AG20443 (cell line): ENCODE results near the gene RHOU.
"Not testable (repeated sequence)": the region's sequence is repeated elsewhere in the genome, so short reads cannot be mapped to it uniquely, and the experiment has no call there.

Source experiments
- DNase-seq: peaks from one replicate; pipeline ENCODE4 v3.0.0; 2012; ENCODE audit warnings: low spot score, mixed read lengths

Gene RHOU

DNA sequence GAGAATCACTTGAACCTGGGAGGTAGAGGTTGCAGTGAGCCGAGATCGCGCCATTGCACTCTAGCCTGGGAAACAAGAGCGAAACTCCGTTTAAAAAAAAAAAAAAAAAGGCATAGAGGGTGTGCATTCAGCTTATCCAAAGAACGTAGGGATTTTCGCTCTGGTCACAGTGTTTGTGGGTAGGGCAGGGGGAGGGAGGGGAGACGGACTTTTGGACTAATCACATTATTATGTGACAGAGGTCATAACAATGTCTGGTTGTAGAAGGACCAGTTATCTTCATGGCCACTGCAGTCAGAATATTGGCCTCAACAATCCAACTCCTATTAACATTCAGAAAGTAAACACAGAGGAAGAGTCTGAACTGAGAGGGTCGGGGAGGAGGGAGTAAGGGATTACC, 25.7 kb downstream of the RHOU start:
- DNase-seq = no peak

DNA sequence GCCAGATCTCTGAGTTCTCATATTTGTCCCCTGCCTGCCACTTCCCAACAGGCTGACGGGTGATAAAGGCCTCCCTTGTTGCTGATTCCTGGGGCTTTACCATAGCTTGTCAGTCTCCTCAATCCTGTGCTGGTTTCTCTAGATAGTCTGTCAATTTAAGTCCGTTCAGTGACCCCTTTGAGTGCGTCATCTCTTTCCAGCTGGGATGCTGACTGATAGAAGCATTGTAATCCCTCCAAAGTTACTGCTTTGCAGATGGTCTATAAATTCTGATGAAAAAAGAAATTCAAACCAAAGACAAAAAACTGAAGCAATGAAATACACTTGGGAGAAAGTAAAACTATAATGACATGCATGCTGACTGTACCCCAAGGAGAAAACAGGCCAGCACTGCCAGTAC, 28.3 kb downstream of the RHOU start:
- no peak for DNase-seq

DNA sequence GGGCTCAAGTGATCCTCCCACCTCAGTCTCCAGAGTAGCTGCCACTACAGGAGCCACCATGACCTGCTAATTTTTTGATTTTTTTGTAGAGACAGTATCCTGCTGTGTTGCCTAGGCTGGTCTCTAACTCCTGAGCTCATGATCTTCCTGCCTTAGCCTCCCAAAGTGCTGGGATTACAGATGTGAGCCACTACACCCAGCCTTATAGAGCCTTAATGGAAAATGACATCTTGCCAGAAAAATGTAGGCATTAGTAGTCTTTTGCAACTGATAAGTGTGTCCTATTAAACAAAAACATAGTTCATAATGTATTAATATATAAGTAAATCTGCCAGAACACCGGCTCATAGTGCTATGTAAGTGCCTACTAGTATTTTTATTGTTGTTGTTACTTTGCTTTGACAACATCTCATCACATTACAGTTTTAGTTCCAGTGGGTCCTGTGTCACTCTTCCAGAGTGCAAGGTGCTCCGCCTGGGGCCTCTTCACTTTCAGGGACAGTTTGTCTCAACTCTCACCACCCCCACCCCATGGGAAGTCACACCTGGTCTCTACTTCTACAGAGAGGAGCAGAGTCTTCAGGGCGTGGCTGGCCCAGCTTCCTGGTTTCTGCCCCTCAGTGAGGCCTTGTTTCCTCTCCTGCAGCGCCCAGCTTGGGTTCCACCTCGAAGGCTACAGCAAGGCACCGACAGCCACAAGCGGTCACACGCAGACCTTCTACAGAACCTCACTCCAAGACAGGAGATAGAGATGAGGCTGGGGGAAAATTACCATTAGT, 30.1 kb downstream of the RHOU start:
- no peak for DNase-seq

DNA sequence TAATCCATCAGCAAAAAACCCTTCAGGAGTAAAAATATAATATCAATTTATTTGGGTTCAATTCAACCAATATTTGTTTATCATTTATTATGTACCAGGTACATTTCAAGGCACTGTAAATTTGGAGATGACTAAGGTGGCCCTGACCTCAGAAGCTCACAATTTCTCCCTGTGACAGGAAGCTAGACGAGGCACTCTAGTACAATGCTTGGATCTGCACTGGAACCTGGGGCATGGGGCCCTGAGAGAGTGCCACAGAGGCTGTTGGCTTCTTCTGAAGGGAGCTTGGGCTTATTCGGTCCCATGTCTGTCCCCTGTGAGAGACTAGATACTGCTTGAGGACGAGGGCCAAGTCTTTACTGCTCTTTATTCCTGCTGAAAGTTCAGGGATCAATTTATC, 31.5 kb downstream of the RHOU start:
- DNase-seq = no peak

DNA sequence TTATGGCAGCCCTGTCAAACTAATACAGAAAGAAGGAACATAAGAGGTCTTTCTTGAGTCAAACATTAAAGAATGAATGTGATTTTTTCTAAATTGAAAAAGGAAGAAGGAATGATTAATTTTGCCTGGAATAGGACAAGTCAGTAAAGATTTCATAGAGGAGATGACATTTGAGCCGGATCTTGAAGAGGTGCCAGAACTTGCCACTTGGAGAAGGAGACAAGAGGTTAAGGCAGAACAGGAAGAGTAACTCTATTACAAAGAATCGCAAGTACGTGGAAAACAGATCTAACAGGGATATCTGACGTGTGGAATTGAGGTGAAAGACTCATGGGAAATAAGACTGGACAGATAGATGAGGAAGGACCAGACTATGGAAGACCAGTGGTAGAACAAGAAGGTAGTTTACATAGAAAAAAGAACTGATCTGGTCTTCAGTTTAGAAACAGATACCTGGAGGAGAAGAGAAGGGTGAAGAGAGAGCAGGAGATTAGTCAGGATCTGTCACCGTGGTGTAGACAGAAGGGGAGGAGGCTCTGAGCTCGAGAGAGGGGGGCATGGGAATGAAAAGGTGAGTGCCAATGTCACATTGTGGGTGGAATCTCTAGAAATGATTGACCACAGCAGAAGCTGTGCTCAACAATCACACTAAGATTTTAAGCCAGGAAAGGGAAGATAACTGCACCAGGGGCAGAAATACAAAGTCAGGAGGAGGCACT, 32.5 kb downstream of the RHOU start:
- no peak for DNase-seq

DNA sequence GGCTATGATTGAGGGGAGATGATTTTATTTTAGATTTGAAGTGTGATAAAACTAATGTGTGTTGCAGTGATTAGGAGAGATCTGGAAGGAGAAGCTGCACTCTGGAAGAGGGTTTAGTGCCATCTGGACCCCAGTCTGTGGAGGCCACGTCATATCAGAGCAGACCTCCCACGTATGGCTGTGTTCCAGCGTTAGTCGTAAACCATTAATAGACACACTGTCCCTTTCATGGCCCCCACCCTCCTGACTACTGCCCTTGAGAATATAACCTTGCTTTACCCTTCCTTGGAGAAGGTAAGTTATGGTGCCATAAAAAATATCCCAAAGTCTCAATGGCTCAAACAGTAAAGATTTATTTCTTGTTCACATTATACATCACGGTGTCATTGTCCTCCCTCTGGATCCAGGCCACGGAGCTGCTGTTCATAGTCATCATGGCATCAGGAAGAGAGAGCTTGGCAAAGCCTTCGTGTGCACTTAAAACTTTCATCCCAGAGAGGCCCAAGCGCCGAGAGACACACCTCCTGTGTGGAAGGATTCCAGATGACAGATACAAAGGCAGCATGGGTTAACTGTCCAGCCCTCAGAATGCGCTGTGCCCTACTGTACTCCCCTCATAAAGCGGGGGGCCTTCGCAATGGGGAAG, 33.2 kb downstream of the RHOU start:
- no peak for DNase-seq

DNA sequence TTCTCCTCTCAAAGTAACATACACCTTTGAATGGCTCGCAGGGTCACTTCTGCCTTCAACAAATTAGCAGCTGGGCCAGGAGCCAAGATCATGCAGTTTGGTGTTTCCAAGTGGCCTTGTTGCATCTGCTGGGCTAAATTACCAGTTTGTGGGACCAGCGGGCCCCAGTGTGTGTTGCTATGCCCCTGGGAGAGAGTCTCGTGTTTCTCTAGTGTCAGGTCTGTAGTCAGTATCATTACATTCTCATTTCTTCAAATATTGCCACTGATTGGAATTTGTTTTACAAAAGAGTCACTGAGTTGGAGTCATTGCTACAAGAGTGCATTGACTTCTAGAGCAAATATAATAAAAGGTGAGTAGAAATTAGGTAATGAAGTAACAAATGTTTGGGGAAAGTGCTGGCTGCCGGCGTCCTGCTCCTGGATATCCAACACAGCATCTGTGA, 35.5 kb downstream of the RHOU start:
- no peak for DNase-seq

DNA sequence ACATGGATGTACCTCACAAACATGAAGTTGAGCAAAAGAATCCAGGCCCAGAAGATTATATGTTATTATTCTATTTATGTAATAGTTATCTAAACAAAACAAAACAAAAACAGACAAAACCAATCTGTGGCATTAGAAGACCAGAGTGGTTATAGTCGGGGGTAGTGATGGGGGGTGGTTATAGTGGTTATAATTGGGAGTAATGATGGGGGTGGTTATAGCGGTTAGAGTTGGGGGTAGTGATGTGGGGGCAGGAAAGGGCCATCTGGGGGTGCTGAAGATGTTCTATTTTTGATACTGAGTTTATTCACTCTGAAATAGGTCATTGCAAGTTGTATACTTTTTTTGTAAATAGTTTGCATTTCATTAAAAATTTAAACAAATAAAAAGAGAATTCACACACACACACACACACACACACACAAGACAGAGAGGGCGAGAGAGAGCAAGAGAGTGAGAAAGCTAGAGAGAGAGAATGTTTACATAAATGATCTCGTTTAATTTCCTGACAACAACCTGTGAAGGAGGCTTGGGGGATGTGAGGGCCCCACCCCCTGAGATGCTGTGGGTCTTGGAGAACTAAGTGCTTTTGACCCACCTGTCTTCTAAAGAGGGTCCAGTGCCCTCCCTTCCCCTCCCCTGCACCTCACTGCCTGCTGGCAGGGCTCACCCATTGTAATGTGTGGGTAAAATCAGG, 37.4 kb downstream of the RHOU start:
- DNase-seq = no peak

DNA sequence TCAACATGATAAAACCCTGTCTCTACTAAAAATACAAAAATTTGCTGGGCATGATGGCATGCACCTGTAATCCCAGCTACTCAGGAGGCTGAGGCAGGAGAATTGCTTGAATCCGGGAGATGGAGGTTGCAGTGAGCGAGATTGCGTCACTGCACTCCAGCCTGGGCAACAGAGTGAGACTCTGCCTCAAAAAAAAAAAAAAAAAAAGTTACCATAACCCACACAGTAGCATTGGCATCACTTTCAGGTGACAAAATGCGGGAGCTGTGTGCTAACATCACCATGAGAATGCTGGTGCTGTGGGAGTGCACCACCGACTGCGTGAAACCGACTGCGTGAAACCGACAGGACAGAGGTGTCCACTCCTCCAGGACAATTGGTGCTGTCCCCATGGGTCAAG, 40.7 kb downstream of the RHOU start:
- not testable (repeated sequence) for DNase-seq

DNA sequence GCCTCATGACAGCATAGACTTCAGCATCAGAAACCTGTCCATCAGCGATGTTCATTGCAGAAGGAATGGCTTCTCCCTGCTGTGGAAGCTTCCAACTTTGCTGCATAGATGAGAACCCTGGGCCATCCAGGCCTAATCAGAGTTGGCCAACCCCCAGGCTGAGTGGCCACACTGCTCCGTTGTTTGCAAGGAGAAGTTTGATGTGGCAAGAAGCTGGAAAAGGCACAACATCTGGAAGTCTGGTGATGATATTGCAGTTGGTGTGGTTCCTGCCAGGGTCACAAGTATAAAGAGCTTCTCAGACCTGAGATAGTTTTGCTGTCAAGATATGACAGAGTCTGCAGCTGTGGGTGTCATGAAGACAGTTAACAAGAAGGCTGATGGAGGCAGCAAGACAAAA, 41.2 kb downstream of the RHOU start:
- no peak for DNase-seq

DNA sequence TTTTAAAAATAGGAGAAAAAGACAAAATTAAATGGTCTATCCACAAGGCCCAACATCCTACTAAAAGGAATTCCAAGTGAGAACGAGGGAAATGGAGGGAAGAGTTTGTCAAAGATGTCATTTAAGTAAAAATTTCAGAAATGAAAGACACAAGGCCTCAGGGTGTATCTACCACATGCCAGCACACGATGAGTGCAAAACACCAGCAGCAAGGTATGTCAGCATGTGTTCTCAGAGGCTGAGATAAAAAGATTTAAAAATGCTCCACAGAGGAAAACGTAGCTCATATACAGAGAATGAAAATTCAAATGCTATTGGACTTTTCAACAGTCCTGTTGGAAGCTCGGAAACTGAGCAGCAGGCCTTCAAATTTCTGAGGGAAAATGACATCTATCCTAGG, 42.0 kb downstream of the RHOU start:
- no peak for DNase-seq

DNA sequence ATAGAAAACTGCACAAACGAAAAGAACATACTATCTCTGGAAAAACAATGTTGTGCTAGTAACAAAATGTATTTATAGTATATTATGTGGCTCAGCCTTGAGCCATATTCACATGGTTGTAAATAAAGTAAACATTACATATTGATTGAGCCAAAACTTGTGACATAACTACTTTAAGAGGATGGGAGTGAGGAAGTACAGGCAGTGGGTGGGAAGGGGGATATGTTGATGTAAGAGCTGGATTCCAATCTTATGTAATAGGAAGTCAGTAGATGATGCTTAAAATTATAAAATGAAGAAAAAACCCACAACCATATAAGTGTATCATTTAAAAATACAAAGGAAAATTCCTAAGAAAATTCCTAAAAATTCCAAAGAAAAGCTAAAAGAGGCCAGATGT, 42.7 kb downstream of the RHOU start:
- no peak for DNase-seq

DNA sequence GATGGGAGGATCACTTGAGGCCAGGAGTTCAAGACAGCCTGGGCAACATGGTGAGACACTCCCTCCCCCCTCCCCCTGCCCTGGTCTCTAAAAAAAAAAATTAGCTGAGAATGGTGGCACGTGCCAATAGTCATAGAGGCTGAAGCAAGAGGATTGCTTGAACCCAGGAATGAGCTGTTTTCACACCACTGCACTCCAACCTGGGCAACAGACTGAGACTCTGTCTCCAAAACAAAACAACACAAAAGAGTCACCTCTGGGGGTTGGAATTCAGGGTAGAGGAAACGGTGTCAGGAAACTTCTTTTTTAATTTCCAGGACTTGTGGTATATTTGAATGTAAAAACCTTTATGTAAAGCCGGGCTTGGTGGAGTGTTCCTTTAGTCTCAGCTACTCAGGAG, 43.2 kb downstream of the RHOU start:
- DNase-seq = no peak

DNA sequence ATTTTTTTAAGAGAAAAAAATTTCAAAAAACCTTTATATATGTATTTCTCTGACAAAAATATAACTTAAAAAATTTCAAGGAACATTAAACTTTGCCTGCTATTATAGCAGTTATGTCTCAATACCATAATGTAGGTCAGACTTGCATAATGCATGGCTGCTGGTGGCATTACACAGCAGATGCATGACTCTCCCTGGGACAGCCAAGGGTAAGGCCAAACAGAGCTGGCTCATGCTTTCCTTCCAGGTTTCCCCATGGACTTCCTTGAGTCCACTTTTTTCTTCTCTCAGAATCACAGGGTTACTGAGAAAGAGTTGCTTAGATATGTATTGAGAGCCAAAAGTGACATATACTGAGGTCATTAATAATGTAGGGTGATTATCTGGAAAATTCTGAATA, 43.7 kb downstream of the RHOU start:
- DNase-seq = no peak

DNA sequence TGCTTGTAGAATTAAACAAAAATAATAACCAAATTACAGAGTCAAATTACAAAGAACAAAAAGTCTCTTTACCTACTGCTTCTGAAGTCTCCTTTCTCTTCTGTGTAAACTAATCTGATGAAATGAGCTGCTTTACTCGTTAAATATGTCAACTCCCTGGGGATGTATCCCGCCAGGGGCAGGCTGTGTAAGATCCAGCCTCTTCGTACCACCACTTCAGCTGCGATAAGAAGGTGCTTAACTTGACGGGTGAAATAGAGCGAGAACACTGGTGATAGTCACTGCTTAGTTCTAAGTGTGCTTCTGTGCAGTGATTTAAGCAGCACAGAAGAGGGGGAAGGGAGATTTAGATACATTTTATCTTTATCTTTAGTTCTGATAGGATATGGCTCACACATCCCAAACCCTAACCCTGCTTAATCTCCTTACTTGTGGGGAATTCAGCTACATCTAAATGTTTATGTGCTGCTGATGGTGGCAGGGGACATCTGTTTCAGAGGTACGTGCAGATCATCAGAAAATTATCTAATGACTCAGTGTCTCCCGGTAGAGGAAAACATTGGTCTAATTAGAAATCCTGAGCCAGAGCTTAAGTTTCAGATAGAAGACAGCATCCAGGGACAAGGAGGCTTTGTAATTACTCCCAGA, 46.0 kb downstream of the RHOU start:
- peak; percentile 34 for DNase-seq

DNA sequence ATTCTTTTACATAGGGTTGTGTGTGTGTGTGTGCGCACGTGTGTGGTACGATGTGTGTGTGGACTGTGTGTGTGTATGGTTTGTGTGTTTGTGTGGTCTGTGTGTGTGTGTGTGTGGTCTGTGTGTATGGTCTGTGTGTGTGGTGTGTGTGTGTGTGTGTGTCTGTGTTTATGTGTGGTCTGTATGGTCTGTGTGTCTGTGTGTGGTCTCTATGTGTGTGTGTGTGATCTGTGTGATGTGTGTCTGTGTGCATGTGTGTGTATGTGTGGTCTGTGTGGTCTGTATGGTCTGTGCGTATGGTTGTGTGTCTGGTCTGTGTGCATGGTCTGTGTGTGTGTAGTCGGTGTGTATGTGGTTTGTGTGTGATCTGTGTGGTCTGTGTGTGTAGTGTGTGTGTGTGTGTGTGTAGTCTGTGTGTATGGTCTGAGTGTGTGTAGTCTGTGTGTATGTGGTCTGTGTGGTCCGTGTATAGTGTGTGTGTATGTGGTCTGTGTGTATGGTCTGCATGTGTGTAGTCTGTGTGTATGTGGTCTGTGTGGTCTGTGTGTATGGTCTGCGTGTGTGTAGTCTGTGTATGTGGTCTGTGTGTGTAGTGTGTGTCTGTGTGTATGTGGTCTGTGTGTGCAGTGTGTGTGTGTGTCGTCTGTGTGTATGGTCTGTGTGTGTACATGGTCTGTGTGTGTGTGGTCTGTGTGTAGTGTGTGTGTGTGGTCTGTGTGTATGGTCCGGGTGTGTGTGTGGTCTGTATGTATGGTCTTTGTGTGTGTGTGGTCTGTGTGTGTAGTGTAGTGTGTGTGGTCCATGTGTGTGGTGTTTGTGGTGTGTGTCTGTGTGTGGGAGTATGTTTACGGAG, 46.8 kb downstream of the RHOU start:
- no peak for DNase-seq

DNA sequence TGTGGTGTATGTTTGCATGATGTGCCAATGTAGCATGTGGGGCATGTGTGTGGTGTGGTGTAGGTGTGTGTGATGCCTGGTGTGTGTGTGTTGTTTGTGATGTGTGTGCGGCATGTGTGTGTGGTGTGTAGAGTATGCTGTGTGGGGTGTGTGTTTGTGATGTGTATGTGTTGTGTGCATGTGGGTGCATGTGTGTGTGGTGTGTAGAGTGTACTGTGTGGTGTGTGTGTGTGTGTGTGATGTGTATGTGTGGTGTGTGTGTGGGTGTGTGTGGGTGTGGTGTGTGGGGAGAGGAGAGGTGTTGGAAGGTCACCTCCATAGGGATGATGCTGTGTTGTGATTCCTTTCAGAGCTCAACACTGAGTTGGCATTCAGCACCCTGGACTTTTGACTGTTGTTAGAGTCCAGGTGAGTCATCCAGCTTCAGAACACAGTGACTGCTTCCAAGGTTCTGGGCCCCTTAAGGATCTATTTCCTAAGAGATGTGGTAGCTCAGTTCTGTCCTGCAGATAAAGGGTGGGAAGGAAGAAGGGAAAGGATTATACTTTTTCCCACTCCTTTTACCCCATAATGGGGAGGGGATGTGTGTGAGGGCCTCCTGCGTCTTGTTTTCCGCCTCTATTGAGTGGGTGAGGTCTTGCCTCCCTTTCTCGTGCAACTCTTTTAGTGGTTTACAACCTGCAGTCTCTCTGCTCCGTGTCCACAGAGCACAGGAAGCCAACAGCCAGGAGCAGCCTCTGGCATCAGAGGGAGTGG, 47.6 kb downstream of the RHOU start:
- DNase-seq = peak; percentile 24

DNA sequence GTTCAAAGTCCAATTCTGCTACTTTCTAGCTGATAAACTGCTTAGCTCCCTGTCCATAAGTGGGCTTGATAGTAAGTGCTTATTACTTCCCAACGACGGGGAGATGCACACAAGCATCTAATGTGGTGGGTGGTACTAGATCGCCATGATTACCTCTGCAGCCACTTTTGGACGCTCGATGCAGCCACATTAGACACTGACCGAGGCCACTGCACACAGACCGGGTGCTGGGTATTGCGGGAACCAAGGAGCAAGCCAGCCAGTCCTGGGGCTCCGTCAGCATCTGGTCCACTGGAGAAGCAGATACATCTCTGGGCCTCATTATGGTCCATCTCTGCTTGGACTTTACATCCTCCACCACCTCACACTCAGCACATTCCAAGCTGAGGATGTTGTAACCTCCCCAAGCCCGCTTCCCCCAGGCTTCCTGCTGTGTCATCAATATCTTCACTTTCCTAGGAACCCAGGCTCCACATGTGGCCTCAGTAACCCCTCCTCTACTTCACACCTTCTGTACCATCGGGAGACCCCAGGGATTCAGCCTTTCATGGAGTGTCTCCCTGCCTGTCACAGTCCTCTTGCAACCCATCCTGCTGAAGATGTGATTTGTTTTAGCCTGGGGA, 48.2 kb downstream of the RHOU start:
- DNase-seq = no peak

DNA sequence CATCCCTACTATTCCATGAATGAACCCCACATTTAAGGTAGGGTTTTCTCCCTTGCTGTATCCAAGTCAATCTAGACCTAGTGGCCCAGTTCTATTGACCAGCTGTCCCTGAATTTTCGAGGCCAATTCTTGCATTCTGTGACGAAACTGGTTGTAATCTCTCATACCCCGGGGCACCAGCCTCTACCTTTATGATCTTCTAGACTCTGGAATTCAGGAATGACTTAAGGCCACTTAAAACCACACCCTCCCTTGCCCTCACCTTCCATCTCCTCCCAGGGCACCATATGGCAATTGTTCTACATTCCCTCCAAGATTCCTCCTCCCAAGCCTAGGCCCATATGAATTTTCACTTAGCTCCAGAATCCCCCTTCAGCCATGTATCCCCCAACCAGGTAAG, 48.9 kb downstream of the RHOU start:
- no peak for DNase-seq
